Measurements from ENCODE around the gene FOXP3.
"Not testable (repeated sequence)": the region's sequence is repeated elsewhere in the genome, so short reads cannot be mapped to it uniquely, and the experiment has no call there.

FOXP3 gene, protein sequence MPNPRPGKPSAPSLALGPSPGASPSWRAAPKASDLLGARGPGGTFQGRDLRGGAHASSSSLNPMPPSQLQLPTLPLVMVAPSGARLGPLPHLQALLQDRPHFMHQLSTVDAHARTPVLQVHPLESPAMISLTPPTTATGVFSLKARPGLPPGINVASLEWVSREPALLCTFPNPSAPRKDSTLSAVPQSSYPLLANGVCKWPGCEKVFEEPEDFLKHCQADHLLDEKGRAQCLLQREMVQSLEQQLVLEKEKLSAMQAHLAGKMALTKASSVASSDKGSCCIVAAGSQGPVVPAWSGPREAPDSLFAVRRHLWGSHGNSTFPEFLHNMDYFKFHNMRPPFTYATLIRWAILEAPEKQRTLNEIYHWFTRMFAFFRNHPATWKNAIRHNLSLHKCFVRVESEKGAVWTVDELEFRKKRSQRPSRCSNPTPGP

DNA sequence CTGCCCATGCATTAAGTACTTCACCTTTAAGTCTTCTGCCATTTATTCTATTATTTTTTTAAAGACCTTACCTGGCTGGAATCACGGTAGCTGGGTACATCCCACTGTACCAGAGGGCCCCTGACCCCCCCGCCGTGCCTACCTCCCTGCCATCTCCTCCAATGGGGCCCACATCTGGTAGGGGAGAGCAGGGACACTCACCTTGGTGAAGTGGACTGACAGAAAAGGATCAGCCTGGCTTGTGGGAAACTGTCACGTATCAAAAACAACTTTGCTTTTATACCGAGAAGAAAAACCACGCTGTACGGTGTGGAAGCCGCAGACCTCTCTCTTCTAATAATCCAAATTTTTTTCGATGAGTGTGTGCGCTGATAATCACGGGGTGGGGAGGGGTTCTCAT, at the start of gene FOXP3:
TSS of gene FOXP3 (minus strand) at position 251 of the 400 bp plus-strand sequence. CDS start 6,205 bp downstream, outside the sequence.
- DNase-seq (ENCODE audit: low read depth in 2 of 2), result no peak

DNA sequence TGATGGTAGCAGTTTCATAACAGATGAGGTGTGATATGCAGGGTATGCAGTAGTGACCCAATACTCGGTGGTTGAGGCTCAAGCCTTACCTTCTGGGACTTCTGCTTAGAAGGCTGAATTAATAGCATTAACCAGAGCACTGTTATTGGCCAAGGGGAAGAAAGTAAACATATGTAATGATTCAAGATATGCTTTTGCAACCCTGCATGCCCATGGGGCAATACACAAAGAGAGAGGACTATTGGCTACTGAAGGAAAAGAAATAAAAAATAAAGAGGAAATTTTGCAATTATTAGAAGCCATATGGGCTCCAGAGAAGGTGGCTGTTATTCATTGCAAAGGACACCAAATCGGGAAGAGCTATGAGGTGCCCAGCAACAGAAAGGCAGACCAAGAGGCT, 47.7 kb upstream of the FOXP3 start:
- DNase-seq (ENCODE audit: low read depth in 2 of 2), result no peak

DNA sequence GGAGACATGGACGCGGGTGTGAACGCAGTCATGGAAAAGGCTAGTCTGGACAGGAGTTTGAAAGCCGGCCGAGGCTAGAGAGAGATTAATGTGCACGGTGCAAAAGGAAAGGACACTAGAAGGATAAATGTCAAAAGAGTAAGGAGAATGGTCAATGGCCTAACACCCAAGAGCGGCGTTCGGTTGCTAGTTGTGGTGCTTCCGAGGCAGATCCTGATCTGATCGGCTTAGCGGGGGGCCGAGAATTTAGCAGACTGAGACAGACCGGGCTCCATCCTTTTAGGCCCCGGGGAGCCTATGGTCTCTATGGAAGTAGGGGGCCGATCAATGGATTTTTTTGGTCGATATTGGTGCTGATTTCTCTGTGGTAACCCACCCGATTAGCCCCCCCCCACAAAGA, 45.9 kb upstream of the FOXP3 start:
- DNase-seq (ENCODE audit: low read depth in 2 of 2), result no peak

DNA sequence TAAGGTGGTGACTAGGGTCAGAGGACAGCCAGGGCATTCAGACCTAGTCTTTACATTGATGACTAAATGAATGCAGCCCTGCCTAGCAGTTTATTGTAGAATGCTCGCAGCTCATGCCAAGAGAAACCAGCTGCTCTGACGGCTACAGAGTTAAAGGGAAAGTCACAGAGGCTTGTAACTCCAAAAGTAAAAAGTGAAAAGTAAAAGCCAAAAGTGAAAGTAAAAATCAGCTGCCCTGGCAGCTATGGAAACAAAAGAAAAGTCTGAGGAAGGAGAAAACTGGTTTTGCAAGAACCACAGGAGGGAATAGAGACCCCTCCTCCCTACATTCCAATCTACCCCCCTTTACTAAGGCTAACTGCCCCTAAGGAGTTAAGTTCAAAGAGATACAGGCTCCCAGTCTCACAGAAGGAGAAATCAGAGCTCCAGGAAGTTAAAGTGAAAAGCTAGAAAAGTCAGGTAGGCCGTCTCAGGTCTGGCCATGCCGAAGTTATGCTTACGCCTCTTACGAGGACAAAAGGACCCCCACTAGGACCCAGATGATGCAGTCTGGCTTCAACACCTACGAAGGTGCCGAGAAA, 45.0 kb upstream of the FOXP3 start:
- DNase-seq (ENCODE audit: low read depth in 2 of 2), result no peak

DNA sequence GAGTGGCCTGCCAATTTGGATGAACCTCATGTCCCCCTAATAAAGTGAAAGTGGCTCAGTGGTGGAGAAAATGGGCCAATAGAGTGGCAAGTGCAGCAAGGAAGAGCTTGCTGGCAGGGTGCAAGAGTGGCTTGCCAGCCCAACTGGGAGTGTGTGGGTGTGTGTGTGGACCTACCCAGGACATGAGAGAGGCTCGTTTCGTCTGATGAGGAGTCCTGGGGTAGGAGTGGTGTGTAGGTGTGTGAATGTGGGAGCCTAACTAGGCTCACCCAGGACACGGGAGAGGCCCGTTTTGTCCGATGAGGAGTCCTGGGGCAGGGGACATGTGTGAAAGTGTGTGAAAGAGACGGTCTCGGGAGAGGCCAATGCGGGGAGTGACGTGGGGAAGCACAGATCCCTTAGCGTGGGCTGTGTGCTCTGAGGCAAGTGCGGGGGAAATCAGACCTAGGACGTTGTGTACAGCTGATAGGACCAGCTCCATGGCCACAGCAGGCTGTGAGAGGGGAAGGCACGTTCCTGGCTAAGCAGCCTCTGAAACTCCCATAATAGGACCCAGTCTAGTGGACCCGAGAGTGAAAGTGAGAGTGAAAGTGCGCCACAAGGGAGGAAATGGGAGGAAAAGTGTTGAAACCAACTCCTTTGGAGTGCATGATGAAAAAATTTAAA, 44.2 kb upstream of the FOXP3 start:
- DNase-seq (ENCODE audit: low read depth in 2 of 2), result no peak

DNA sequence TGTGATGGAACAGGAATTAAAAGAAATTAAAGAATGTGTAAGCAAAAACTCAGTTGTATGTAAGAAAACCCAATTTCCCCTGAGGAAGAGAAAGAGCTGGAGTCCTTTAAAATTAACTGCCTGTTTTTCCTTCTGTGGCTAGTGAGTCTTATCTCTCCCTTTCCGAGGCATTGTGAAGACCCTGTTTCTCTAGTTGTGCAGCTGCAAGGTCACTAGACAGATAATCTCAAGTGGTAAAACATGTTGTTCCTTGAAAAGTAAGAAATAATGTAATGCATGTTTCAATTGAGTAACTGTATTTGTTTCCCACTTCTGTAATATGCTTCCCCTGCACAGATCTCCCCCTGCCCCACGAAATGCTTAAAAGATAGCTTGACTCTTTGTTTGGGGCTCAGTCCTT, 43.3 kb upstream of the FOXP3 start:
- not testable (repeated sequence) for DNase-seq (ENCODE audit: low read depth in 2 of 2)

DNA sequence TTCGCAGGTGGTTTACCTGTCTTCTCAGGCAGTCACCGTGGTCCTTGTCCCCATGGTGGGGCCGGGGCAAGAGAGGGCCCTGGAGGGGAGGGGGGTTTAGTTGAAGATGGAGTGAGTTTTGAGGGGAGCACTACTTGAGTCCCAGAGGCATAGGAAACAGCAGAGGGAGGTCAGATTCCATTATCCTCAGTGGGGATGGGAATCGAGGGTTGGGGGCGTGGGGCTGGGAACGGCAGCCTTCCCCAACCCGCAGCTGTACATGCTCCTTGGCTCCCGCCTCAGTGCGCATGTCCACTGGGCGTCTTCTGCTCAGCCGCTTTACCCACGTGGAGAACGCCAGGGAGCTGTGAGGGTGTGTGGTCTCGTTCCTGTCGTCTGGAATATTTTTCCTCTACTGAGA, 38.8 kb upstream of the FOXP3 start, which contains the start of gene GAGE10:
TSS of gene GAGE10 (plus strand) at position 301 of the 400 bp plus-strand sequence. CDS start 1,214 bp downstream, outside the sequence.
- no peak for DNase-seq (ENCODE audit: low read depth in 2 of 2)

DNA sequence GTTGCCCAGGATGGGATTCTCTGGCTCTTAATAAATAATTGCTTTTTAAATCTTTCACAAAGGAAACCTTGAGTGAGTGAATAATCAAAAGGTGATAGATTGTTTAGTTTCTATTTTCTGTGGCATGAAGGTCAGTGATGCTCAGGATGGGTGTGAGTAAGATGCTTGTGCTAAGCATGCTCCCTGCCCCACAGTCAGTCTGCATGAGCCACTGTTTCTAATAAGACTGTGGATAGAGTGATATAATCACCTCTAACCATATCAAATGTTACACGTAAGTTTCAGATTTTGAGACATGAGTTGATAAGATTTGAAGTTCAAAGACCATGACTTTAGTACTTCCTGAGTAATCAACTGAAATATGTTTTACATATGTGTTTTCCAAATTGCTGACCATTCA, 36.2 kb upstream of the FOXP3 start:
- DNase-seq (ENCODE audit: low read depth in 2 of 2), result no peak

DNA sequence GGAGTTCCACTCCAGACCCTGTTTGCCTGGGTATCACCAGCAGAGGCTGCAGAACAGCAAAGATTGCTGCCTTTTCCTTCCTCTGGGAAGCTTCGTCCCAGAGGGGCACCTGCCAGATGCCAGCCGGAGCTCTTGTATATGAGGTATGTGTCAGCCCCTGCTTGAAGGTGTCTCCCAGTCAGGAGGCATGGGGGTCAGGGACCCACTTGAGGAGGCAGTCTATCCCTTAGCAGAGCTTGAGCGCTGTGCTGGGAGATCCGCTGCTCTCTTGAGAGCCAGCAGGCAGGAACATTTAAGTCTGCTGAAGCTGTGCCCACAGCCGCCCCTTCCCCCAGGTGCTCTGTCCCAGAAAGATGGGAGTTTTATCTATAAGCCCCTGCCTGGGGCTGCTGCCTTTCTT, 34.8 kb upstream of the FOXP3 start:
- DNase-seq (ENCODE audit: low read depth in 2 of 2), result not testable (repeated sequence)

DNA sequence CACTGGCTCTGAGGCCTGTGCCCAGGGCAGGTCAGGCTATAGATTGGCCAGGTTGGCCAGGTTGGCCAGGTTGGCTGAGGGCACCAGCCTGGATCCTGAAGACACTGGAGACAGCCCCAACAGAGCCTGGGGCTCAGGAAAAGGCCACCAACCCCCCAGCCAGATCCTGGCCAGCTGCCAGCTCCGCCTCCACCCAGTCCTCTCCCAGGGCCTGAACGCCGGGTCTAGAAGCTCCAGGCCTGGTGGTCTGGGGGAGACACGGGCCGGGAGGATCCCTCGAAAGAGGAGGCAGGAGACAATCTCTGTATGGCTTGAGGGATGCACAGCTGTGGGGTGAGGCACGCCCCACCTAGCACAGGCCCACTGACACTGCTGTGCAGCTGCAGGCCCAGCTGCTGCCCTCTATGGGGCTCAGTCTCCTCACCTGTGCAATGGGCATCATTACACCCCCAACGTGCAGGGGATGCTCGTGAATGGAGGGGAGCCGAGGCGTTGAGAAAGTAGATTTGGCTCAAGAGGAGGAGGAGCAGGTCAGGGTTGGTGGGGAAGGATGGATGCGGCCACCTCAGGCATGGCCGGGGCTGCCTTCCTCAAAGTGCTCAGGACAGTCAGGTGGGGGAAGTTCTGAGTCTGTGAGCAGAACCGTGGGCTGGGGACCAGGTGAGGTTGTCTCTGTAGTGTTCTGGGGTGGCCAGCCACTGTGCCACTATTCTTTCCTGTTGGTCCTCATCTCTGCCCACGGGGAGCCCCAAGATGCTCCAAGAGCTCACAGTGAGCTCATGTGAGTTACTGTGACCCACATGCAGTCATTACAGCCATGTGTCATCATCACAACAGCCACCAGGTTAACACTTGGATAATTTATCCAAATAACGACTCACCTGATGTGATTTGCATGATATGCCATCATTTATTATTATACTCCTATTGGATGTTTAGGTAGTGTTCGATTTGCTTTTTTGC, 28.2 kb upstream of the FOXP3 start:
- DNase-seq (ENCODE audit: low read depth in 2 of 2), result no peak

DNA sequence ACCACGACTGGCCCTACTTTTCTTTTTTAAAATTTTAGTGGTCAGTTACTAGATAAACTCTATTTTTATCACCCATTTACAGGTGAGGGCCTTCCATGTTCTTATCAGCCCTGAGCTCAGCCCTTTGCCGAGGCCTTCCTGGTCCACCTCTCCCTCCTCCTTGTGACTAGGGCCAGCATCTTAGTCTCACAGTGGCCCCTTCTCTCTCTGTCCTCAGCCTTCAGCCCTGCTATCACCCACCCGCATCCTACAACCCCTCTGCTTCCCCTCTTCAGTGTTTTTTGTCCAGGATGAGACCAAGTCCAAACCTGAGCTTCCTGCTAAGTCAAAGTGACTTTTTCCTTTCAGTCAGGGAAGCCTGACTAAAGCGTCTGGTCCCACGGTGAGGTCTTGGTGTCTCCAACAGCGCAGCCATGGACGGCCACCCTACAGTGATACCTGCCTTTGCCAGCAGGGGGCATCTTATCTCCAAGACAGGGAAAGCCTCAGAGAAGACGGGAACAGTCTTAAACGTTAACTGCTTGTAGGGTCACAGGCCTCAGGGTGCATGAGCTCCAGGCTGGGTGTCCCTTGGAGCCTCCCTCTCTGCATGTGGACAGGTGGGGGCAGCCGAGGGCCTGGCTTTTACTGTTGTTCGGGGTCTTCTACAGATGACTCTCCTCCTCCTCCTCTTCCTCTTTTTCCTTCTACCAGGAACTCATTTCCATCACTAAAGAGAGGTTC, 27.3 kb upstream of the FOXP3 start:
- DNase-seq (ENCODE audit: low read depth in 2 of 2), result peak; percentile 38 to 40

DNA sequence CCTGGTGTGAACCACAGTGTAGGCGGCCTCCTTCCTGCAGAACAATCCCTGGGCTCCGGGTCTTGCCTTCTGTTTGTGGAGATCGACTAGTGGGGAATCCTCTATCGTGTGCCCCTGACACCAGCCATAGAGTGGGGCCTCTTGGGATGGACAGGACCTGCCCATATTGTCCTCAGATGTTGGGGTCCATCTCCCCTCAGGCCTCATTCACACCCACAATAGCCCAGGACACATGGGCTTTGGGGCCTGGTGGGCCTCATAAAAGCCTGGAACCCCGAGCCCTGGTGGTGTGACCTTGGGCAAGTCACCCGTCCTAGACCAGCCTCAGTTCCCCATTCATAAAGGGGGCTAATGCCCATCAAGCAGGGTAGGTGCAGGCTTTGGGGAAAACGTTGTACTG, 25.7 kb upstream of the FOXP3 start:
- DNase-seq (ENCODE audit: low read depth in 2 of 2), result no peak

DNA sequence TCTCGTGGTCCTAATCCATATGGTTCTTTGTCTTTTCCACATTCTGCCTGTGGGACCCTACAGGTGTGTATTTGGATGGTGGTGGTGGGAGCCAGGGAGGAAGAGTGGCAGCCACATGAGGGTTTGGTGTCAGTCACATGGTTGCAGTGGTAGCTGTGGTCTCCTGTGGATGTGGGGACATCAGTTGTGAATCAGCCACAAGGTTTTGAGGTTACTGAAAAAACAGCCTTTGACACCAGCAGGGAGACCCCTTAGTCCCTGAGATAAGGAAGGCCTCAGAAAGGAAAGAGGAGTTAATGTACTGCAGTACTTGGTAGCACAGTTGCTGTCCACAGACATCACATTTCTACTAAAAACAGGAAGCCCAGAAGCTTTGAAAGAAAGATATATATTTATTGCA, 23.2 kb upstream of the FOXP3 start:
- no peak for DNase-seq (ENCODE audit: low read depth in 2 of 2)

DNA sequence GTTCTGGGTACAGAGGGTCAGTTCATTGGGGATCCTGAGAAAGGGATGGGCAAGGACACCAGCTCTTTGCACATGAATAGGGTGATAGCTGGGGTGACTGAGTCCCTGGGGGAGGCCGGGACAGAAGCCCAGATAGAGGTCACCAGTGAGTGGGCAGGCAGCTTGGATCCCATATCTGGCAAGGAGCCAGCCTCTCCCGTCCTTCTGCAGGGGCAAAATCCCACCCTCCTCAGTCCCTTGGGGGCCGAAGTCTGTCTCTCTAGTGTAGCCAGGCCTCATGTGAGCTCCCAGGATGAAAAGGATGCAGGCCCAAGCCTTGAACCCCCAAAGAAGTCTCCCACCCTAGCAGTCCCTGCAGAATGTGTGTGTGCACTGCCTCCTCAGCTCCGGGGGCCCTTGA, 22.1 kb upstream of the FOXP3 start:
- no peak for DNase-seq (ENCODE audit: low read depth in 2 of 2)

DNA sequence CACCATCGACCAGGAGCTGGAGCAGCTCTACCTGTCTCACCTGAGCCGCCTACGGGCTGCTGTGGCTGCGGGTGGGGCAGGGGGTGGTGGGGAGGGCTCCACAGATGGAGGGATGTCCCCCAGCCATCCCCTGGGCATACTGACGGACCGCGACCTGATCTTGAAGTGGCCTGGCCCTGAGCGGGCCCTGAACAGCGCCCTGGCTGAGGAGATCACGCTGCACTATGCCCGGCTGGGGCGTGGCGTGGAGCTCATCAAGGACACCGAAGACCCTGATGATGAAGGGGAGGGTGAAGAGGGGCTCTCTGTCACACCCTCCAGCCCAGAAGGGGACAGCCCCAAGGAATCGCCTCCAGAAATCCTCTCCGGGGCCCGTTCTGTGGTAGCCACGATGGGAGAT, 21.6 kb upstream of the FOXP3 start:
- DNase-seq (ENCODE audit: low read depth in 2 of 2), result no peak

DNA sequence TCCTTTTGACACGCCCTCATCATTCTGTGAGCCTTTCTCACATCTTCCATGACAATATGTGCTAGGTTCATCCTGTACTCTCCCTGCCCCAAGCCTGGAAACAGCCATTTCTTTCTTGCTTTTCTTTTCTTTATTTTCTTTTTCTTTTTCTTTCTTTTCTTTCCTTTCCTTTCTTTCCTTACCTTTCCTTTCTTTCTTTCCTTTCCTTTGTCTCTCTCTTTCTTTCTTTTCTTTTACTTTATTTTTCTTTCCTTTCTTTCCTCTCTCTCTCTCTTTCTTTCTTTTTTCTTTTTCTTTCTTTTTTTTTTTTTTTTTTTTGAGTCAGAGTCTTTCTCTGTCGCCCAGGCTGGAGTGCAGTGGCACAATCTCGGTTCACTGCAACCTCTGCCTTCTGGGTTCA, 19.7 kb upstream of the FOXP3 start:
- no peak for DNase-seq (ENCODE audit: low read depth in 2 of 2)

DNA sequence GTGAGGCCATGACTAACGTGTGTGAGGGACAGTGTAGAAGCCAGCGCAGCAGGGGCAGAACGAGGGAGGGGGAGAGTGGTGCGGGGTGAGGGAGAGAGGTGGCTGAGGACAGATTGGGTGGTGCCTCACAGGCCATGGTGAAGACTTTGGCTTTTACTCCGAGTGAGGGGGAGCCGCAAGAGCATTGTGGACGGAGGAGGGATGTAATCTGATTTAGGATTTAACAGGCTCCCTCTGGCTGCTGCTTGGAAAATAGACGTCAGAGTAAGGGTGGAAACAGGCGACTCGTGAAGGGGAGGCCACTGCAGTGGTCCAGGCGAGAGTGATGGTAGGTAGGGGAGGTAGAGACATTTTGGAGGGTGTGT, 18.1 kb upstream of the FOXP3 start:
- DNase-seq (ENCODE audit: low read depth in 2 of 2), result no peak

DNA sequence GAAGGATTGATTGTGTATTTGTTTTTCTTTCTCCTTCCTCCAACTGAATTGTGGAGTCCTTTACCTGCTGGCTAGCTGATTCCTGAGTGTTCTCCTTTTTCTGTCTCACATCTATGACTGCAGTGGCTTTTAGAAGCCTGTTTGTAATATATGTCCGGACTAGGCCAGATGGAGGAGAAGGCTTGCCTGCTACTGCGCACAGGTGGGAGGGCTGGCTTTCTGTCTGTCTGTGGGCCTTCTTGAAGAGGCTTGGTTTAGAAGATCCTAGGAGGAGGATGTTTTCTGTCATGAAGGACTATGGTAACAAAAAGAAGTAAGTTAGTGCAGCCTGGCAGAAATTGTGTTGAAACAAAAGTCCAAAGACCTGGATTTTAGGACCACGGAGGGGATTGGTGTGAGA, 13.6 kb upstream of the FOXP3 start:
- no peak for DNase-seq (ENCODE audit: low read depth in 2 of 2)

DNA sequence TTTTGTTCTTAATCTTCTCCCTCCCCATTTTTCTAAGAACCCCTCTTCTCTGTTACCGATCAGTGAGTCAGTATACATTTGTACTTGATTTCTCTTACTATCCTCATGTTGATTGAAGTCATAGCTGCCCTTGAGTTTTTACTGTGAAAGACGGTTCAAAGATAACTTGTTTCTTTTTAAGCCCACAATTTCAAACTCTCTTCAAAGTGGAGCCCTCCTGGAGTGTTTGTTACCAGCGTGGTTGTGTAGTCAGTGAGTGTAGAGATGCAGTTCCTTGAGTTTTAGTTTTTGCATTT, 13.0 kb upstream of the FOXP3 start:
- no peak for DNase-seq (ENCODE audit: low read depth in 2 of 2)

DNA sequence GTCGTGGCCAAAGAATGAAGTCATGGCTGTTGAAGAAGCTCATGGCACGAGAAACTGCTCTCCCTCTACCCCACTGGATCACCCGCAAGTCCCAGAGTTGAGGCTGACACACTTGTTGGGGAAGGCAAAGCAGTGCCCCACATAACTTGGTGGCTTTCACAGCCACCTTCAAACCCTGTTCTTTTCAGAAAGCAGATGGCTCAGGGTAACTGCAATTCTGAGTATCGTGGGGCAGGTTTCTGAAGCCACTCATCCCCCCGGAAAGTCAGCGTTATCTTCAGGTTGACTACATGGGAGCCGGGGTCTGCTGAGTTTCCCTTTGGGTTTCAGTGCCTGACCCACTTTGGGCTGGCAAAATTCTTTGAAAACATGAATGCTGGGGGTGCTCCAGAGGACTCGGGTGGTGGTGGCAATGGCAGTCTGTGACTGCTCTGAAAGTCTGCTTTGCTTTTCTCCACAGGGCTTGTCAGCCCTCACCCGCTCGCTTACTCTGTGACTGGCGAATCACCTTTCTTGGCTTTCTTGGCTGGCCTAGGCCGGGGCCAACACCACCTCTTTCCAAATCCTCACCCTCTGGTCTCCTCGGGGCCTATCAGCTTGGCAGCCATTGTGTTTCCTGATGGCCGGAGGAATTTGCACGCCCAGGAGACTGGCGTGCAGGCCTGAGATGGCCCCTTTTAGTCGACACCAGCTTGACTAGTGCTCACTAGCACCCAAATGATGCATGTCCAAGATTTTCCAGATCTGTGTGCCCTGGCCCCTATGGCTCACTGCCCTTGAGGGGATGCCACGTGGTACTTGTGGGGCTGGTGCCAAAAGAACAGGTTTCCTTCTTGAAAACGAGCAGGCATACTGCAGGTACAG, 12.4 kb upstream of the FOXP3 start:
- DNase-seq (ENCODE audit: low read depth in 2 of 2), result no peak
